GM12878 (cell line): ENCODE results near the gene PRKCE.

Source experiments
- CBX5 ChIP-seq: sonication (generic); IDR thresholded peaks from 2 replicates; pipeline ENCODE4 v1.6.1; 2016; ENCODE audit warnings: low read depth, moderate library complexity, mild to moderate bottlenecking, inconsistent platforms
- JUNB ChIP-seq: IDR thresholded peaks from 2 replicates; pipeline ENCODE4 v1.6.1; 2016; ENCODE audit warnings: antibody characterized with exemption, mild to moderate bottlenecking
- MAX ChIP-seq: IDR thresholded peaks from 2 replicates; pipeline ENCODE4 v1.6.1; 2012; ENCODE audit warnings: low read depth, low read length, improper control_type of control experiment
- PKNOX1 ChIP-seq: fragments of 450-650 bp; IDR thresholded peaks from 2 replicates; pipeline ENCODE4 v1.6.1; 2016; ENCODE audit warnings: mild to moderate bottlenecking

- TF ChIP-seq MAX, result no peak
- no peak for TF ChIP-seq PKNOX1
- no peak for TF ChIP-seq CBX5
- no peak for TF ChIP-seq JUNB
These were observed 378.9 kb downstream of the PRKCE start for GRCh38 chr2:46030330-46030729.
